ENCODE results near the gene SLC22A23.
A peak's percentile ranks its signal among the peaks of the same experiment; 100 is the strongest.

SLC22A23 gene

GRCh38 chr6:3421143-3421542, 35.7 kb downstream of the SLC22A23 start:
- no peak for DNase-seq (ENCODE audit: low read depth)

GRCh38 chr6:3419624-3420272, 37.1 kb downstream of the SLC22A23 start:
- no peak for DNase-seq (ENCODE audit: low read depth)

GRCh38 chr6:3418496-3419060, 38.3 kb downstream of the SLC22A23 start:
- no peak for DNase-seq (ENCODE audit: low read depth)

- DNase-seq (ENCODE audit: low read depth), result no peak
Observed at GRCh38 chr6:3417473-3417872, 39.4 kb downstream of the SLC22A23 start.

DNA sequence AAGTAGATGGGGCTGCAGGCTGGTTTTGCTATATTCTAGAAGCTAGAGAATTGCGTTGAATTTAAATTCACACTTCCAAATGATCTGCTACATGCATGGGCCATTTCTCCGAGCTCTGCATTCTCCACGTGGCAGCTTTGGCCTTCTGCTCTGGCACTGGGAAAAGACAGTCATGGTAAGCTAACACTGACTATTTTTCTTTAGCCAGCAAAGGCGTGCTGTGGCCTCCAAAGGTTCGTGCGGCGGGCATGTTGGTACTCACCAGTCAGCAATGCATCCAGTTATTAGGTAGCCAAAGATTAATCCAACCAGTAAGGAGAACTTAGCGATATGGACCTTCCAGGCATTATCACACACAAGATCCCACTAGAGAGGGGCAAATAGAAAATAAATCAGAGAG, 41.4 kb downstream of the SLC22A23 start:
- no peak for DNase-seq (ENCODE audit: low read depth)

- DNase-seq (ENCODE audit: low read depth), result no peak
Observed at GRCh38 chr6:3415082-3415453, 41.8 kb downstream of the SLC22A23 start.

GRCh38 chr6:3414327-3415081, 42.3 kb downstream of the SLC22A23 start:
- DNase-seq (ENCODE audit: low read depth), result peak; percentile 45

- DNase-seq (ENCODE audit: low read depth), result no peak
Observed at GRCh38 chr6:3413592-3413991, 43.3 kb downstream of the SLC22A23 start.

GRCh38 chr6:3412779-3413500, 43.9 kb downstream of the SLC22A23 start:
- no peak for DNase-seq (ENCODE audit: low read depth)

DNA sequence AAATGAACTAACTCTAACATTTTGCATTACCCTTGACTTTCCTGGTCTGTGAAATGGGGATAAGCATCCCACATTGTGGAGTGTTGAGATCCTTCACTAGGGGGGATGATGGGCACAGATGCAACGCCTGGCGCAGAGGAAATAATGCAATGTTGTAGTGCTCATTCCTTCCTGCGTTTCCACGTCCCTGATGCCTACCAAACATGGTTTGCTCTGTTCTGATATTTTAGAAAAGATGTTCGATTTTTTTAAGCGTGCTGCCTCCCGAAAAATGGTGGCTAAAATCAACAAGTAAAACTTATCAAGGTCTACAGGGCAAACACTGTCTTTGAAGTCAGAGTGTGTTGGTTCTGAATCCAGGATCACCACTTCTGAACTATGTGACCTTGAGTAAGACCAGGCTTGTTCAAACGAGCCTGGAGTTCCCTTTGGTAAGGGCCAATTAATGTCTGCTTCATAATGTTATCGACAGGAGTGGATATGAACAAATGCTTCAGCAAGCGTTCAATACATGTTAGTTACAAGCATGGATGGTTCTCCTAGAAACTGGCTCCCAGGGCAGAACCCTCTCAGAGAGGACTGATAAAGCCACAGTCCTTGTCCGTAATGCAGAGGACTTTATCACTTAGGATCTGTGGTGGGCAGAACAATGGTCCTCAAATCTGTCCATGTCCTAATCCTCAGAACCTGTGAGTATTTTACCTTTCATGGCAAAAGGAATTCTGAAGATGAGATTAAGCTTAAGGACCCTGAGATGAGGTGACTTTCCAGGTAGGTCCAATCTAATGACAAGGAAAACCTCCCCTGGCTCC, 44.7 kb downstream of the SLC22A23 start:
- DNase-seq (ENCODE audit: low read depth), result no peak

GRCh38 chr6:3410385-3411360, 46.2 kb downstream of the SLC22A23 start:
- no peak for DNase-seq (ENCODE audit: low read depth)

GRCh38 chr6:3409699-3410384, 47.0 kb downstream of the SLC22A23 start:
- DNase-seq (ENCODE audit: low read depth), result no peak

- DNase-seq (ENCODE audit: low read depth), result no peak
Observed at GRCh38 chr6:3408665-3409064, 48.2 kb downstream of the SLC22A23 start.

GRCh38 chr6:3407840-3408239, 49.0 kb downstream of the SLC22A23 start:
- DNase-seq (ENCODE audit: low read depth), result no peak

DNA sequence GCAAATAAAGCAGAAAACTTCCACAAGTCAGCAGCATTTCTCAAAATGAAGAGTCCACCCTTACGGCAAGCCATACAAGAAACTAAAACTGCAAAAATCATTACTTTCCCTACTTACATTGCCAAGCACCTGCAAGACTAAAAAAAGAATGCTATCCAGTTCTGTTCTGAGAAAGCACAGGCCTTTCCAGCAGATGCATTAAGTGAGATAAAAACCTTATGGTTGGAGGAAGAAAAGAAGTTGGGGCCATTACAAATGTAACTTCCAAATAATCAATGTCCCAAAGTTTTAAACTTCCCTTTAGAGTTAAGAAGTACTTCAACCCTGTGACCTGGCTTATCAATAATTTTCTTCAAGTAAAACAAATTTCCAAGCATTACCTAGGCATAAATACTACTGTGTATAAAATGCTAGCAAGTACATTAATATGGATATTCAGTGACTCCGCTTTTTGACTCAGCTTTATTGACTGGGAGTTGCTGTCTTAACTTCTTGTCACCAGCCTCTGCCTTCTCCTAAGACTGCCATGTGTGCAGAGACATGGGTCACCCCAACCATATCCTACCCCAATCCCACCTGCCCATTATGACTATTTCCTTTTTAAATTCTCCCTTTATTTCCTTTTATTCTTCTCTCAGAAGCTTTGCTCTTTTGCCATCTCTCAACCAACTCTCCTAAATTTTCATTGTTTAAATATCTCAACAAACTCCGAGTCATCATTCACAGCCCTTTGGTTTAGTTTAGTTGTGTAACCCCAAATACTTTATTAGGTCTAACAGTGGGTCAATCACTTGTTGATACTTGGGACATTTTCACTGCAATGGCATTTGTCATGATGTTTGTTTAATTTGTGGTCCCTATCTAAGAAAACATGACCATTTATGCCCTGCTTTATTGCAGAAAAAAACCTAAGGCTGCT, 49.7 kb downstream of the SLC22A23 start:
- no peak for DNase-seq (ENCODE audit: low read depth)

GRCh38 chr6:3406362-3406821, 50.5 kb downstream of the SLC22A23 start:
- no peak for DNase-seq (ENCODE audit: low read depth)

DNA sequence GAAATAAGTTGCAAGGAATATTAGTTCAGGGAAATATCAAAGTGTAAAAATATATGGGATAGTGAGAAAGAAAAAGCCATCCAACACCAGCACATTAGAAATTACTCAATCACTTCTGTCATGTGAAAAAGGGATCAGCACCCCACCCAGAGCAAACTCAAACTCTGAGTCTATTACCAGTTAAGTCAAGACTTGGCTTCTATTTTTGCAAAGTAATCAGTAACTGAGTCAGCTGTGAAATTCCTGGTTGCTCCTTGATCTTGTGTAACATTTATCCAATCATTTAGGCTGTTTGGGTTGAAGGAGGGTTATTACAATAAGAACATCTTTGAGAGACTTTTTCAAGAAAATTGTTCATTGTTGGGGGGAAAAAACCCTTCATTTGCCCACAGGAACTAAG, 51.2 kb downstream of the SLC22A23 start:
- DNase-seq (ENCODE audit: low read depth), result no peak

DNA sequence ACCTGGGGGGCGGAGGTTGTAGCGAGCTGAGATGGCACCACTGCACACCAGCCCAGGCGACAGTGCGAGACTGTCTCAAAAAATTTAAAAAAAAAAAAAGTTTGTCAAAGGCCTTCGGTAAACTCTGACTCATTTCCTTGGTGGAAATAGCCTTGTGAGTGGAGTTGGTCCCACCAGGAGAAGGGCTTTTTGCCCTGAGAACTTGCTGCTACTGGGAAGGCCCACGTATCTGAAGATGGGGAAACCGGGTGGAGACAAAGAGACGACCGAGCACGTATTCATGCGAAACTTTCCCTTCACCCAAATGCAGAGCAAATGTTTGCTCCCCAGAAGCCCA, 51.7 kb downstream of the SLC22A23 start:
- DNase-seq (ENCODE audit: low read depth), result no peak

Data from non-pigmented ciliary epithelial cell (primary cell).